Stimulated activated CD4-positive, alpha-beta T cell treated with anti-CD3 and anti-CD28 coated beads, TNF-alpha, amount 100 ng/mL, for 1 hour (primary cell): Measurements from ENCODE around the gene GALNT11.

Experiments used
- DNase-seq, 3 donors: peaks; one replicate each; pipeline ENCODE4 v3.0.0-alpha.2; 2020; ENCODE audit warnings: low read depth in 3 of 3, low spot score in 1 of 3

Gene GALNT11

DNA sequence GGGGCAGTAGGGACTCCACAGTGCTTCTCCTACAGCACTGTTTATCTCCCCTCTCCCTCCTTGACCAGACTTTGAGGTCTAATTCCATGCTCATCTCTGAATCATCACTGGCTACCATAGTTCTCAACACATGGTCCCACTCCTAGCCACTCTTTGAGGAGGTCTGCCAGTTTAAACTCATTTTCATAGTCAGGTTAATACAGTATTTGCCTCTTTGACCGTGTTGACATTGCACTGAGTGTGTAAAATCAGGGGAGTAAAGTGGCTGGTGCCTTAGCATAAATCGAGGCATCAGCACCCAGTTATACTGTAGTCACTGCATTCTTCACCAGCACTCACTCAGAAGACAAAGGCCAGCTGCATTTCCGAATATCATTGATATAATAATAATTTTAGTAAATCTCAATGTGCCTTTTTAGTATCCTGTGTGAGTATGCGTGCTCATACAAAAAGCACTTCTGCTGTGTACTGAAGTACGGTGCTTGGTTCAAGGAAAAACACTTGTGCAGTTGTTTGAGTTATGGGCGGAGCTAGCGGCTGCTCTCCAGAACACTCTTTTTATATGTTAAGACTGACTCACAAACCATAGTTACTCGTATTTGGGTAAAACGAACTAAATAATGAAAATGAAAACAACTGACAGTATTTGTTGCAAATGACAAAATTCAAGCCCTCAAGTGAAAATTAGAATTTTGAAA is 89.7 kb downstream of the GALNT11 start:
- DNase-seq: no peak

DNA sequence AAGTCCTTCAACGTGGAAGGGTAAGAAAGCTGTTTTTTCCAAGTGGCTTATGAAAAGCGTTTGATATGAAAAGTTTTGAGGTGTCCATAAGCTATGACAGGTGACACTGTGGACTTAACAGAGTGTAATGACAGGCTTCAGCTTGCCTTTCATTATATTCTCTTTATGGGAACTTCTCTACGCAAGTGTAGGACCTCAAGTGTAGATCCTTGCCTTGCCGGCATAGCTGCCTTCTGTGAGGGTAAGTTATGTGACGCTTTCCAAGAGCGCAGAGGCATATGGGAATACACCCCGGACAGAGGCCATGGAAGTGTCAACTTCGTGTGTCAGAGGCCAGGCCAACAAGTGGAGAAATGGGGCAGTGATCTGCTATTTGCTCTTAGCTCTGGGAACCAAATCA is 91.9 kb downstream of the GALNT11 start:
- DNase-seq: no peak

DNA sequence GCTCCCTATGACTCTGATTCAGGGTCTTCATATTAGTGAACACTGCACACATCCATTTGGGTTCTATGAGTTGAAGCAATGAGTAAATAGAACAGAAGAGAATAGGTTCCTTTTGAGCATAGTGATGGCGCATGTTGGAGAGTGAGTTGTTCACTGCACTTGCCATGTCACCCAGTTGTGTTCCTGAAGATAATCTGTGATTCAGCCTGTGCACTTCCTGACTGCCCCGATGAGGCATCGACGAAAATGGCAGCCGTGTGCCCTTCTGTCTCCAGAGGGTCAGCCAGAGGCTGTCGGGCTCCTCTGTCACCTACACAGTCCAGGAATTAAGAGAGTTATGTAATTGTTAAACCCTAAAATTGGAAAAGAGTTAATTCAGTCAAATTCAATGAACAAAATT is 94.7 kb downstream of the GALNT11 start:
- DNase-seq: no peak

DNA sequence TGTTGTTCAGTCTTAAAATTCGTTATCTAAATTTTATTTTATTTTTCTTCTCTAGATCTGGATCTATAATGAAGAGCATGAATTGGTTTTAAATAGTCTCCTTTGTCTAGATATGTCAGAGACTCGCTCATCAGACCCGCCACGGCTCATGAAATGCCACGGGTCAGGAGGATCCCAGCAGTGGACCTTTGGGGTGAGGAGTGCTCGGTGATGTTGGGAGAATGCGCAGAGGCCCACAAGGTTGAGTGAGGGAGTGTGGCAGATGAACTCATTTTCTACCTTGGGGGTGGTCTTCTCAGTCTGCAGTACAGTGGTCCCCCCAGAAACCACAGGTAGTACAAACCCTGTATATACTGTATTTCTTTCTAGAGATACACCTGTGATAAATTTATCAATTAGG is 95.3 kb downstream of the GALNT11 start:
- DNase-seq: no peak

DNA sequence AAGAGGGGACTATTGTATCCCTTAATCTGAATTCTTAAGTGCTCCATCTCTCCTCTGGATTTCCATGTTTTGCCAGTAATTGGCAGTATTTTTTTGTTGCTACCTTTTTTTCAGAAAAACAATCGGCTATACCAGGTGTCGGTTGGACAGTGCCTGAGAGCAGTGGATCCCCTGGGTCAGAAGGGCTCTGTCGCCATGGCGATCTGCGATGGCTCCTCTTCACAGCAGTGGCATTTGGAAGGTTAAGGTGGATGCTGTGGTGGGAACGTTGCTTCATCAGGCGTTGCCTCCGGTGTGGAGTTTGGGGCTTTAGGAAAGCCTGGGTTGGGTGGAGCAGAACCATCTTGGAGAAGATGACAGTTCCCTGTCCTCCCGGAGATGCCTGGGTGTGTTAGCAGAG is 96.0 kb downstream of the GALNT11 start:
- no peak for DNase-seq

DNA sequence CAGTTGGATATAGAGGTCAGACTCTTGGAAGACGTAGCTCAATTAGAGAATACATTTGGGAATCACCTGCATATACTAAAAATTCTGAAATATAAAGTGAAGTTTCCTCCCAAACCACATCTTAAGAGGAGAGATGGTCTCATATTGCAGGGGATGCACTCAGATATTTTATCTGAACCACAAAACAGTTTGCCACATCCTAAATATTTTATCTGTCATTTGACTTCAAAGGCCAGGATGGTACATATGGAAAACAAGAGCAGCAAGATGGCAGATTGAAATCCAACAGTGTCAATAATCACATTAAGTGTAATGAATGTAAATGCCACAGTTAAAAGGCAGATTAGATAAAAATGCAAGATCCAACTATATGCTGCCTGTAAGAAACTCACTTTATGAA is 97.1 kb downstream of the GALNT11 start:
- DNase-seq: no peak

DNA sequence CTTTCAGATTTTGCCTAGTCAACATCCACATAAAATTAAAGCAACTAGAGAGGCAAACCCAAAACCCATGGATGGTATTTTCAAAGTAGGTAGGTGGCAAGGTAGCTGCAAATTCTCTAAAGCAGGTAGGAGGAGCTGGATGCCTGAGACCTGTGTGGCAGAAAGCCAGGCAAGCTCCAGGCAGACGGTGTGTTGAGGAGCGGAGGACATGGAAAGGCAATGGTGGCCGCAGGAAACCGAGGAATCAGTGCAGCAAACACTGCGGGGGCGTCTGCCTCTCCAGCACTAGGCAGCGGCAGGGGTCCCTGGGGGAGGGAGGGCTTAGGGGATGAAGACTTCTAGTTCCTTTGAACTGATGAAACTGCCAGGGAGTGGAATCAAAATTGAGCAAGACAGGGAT is 101.3 kb downstream of the GALNT11 start:
- DNase-seq: no peak

DNA sequence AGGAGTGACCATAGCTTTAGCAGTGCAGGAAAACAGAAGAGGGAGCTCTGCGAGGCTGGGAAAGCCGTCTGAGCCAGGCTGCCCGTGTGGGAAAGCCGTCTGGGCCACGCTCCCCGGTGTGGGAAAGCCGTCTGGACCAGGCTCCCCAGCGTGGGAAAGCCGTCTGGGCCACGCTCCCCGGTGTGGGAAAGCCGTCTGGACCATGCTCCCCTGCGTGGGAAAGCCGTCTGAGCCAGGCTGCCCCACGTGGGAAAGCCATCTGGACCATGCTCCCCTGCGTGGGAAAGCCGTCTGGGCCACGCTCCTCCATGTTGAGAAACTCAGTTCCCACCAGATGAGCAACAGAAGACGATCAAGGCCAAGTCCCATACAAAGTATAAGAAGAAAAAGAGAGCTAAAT is 101.8 kb downstream of the GALNT11 start:
- DNase-seq: no peak

DNA sequence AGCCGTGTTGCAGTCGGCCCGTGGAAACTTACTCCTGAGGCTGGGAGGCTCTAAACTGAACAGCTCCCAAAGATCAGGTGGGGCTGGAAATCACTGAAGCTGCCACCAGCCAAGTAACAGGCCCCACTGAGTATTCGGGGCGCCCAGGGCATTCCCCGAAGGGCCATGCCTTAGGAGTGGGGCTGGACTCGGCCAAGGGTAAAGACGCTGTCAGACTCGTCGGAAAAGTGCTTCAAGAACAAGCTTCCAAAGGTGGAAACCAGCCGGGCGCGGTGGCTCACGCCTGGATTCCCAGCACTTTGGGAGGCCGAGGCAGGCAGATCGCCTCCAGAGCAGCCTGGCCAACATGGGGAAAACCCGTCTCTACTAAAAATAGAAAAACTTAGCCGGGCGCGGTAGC is 102.8 kb downstream of the GALNT11 start:
- no peak for DNase-seq

DNA sequence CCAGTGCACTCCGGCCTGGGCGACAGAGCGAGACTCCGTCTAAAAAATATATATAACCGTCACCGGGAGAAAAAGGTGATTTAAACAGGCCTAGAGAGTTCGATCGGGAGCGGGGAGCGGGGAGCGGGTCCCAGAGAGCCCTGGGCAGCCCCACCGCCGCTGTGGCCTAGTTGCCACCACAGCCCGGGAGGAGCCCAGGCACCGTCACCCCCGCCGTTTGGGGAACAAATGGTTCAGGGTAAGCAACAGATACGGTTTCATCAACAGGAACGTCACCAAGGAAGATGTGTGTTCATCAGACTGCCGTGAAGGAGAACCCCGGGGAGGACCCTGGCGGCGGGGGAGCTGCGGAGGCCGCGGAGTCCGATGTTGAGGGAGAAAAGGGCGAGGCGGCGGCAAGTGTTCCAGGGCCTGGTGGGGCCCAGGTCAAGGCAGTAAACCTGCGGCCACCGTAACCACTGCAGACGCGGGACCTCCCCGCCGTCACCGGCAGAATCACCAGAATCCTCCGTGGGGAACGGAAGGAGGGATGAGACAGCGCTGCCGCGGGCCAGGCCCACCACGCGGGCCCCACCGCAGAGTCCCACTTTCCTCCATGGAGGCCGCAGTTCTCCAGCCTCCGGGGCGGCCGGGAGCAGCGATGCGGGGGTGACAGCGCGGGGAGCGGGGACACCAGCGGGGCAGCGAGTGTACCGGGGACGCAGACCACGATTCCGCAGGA is 103.4 kb downstream of the GALNT11 start:
- no peak for DNase-seq

DNA sequence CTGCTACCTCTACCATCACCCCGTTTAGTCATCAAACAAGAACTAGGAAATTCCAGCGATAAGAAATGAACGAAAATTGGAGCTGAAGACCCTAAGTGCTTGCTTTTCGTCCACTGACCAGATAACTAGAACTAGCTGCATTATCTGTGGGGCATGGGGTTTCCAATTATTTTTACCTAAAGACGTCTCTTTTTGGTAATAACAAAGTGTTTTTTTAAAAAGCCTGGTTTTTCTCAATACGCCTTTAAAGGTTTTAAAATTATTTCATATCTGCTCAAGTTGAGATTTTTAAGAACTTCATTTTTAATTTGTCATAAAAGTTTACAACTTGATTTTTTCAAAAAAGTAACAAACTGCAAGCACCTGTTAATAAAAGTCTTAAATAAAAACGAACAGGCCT is 104.2 kb downstream of the GALNT11 start:
- no peak for DNase-seq

DNA sequence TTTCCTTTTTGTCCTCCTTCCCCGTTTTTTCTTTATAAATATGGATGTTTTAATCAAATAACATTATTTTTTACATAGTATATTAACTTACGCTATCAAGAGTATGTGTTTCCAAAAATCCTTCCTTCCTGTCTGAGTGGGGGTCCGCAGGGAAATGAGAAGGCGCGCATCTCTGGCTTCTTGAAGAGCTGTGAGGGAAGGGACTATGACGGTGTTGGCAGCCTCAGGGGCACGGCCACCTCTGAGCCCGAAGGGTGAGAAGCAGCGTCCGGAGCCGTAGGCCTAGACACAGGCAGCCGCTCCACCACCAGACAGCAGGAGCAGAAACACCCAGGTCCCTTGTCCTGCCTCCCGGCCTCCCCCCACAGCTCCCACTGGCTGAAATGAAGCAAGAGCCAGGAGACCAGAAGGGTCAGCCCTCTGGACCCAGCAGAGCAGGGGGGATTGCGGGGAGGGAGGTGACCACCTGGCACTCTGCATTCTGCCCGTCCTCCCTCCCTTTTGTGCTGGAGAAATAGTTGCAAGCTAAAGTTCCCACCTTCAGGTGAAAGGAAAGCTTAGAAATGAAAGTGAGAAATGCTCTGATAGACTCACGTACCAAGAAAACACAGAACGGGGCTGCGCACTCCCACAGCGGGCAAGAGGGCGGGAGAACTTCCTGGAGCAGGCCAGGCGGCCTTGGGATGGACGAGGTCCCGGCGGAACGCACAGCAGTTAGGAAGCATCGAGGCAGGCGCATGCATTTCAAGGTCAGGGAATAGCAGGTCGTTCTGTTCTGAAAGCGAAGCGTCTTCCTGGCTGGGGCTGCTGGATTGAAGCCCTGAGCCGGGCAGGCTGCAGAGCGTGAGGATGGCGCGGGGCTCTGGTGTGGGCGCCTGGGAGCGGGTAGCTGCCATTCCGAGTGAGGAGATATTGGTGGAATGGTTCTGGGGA is 105.5 kb downstream of the GALNT11 start:
- no peak for DNase-seq

DNA sequence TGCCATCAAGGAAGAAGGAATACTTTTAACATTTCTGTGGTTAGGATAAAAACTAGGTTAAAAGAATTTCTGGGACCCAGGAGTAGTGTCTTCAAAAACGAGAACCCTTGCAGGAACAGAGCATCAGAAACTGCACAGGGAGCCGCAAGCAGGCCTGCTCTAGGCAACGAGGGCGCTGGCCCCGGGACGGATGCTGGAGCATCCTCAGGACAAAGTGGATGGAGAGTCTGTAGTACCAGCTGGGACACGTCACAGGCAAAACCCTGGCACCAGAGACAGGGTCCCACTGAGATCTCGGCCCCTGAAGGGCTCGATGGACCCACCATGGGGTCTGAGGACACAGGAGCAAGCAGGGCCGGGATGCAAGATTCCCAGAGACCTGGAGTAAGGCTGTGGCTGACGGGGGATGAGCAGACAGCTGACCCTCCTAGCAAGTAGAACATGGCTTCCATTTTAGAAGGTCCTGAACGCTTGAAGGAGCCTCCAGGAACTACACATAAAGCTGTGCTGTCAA is 106.6 kb downstream of the GALNT11 start:
- DNase-seq: no peak

DNA sequence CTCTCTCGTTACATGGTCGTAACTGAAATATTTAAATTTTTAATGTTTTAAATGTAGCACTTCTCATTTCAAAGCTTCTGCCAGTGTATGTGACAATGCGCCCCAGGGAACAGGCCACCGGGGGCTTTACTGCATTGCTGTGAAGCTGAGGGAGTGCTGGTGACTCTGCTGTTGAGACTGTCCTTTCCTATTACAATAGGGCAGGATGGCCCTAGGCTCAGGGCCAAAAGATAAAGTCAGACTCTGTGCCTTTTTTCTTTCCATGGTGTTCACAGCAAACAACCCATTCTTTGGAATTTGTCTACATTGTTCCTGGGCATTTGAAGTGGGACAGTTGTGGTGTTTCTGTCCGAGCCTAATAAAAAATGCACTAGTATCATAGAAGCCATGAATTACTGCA is 107.3 kb downstream of the GALNT11 start:
- no peak for DNase-seq

DNA sequence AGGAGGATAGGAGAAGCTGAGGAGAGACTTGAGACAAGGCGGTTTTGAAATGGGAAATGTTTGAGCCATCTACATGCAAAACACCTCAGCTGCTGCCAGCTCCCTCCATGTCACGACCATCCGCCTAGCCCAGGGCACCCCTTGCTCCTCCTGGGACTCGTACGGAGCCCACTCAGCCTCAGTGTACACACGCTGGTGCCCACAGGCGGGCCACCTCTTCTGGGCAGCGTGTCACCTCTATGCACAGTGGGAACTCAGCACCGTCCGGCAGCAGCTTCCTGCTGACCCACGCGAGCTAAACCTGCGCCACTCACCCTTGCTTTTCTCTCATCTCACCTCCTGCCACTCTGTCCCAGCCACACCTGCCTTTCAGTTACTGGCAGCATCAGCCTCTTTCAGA is 108.3 kb downstream of the GALNT11 start:
- no peak for DNase-seq

DNA sequence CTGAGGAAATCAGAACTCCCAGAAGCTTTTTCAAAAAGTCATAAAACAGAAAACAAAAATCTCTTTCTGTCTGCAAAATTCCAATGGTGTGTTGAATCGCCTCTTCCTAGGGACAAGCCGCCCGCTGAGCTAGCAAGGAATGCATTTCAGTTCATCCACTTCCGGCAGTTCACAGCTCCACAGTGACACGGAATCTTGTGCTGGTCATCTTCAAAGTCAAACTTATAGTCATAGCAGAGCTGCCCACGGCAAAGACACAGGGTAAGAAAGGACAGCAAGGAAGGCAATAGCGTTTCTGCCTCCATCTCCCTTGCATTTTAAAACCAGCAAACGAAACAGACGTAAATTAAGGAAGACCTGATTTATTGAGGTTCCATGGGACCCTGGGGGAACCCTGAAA is 111.2 kb downstream of the GALNT11 start:
- no peak for DNase-seq

DNA sequence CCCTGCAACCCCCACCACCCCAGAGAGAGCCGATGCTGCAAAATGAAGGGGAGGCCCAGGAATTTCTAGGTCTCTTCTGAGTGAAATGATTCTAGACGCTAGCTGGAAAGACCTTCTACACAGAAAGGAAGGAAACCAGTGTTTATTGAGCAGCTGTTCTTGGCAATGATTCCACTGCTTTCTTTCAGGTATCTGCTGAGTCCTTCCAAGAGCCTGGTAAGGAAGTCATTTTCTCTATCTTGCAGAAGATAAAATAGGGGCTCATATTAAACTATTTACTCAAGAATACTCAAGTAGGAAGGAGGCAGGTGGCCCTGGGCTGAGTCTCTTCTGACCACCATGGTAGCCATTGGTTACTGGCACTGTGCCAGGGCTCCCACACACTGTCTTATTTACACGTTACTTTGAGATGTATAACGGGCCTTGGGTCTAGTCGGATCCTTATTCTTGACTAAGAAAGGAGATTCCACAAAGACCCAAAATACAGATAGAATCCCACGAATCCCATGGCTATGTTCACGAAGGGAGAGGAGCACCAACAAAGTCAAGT is 112.1 kb downstream of the GALNT11 start:
- DNase-seq: no peak

DNA sequence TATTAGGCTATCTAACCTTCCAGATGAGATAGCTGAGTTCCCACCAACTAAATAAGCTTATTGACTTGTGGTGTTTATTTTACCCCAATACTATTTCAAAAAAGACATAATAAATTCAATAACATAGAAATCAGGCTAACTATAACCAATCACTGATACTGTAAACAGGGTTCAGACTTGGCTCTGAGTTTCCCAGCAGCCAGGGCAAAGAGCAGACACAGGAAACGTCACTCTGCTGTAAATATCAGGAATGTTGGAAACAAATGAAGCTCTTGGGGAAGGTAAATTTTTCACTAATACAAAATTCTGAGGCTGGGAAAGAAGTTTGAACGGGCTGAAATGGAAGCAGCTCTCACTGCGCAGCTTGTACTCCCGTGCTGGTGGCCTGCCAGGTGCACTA is 114.6 kb downstream of the GALNT11 start:
- DNase-seq: no peak

DNA sequence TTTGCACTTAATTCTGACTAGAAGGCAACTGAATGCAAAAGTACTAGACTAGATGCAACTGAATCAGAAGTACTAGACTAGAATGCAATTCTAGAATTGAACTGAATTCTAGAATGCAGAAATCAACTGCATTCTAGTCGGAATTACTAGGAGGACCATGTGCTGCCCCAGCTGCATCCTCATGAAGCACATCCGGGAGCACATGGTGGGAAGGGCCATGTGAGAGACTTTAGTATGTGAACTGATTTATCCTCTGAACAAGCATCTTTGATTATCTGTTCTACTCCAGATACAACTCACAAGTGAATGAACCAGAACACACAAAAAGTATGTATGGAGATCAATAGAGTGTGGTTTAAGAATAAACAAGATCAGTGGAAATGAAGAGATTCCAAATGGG is 115.1 kb downstream of the GALNT11 start:
- no peak for DNase-seq

DNA sequence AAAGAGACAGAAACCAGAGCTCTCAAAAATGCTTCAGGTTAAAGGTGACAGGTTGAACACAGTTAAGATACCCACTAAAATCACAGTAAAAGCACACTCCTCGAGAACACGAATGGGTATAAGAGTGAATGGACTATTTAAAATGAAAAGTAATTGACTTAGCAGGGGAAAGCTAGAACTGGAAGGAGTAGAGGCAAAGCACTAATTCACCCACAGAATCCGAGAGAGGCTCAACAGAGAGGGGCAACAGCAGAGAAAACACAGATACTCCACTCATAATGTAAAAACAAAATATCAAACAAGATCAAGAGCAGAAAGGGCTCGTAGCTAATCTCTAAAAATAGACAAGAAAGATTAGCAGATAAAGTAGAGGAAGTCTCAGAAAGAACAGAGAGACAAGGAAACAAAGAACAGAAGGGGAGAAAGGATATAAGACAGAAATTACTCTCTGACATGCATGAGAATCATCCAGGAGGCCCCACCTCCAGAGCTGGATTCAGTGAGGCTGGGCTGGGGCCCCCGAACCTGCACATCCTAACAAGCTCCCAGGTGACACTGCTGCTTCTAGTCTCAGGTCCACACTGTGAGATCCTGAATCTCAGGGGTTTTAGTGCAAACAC is 117.6 kb downstream of the GALNT11 start:
- no peak for DNase-seq
